Measurements from ENCODE around the gene USE1. TPM values are rescaled to one million over a fixed set of nuclear protein-coding genes. Genes with fewer than 3 reads are reported as not detected.

The USE1 gene, protein sequence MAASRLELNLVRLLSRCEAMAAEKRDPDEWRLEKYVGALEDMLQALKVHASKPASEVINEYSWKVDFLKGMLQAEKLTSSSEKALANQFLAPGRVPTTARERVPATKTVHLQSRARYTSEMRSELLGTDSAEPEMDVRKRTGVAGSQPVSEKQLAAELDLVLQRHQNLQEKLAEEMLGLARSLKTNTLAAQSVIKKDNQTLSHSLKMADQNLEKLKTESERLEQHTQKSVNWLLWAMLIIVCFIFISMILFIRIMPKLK
- 10 to 100 TPM; 38.1 to 42.8 TPM for total RNA-seq
- polyA plus RNA-seq, result 10 to 100 TPM; 36.5 to 44.3 TPM

DNA sequence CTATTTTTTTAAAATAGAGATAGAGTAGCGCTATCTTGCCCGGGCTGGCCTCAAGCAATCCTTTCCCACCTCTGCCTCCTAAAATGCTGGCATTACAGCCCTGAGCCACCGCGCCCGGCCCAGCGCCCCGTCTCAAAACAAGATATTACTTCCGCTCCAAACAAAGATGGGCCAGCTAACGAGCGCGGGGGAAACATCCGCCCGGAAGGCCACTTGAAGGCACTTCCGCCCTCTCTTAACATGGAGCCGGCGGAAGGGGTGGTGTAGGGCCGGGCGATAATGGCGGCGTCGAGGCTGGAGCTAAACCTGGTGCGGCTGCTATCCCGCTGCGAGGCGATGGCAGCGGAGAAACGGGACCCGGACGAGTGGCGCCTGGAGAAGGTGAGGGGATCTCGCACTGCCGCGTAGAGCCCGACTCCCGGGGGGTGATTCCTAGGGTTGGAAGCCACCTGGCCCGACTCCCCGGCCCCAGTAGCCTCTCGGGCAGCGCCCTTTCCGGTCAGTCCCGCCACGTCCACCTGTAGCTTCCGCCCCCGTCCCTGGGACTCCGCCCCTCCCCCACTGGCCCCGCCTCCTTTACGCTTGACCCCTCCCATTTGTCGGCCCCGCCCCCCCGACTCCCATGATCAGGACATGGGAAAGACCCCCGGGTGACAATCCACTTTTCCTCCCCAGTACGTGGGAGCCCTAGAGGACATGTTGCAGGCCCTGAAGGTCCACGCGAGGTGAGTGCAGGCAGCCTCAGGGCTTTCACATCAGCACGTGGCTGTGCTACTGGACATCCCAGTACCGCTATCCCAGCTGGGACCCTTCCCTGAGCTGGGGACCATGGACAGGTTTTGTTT lies at the start of gene USE1:
Gene USE1, plus strand, starts transcription at position 231 of the 845 bp plus-strand sequence. Its CDS starts 49 bp downstream, at position 280.
- ChIA-PET CTCF (ENCODE audit: partially characterized antibody) (interaction anchor here (0.6 to 2.5 kb wide), 11 partner anchors 10 to 148 kb away, joined by 3 to 10 read pairs (median 4); partner anchors contain the start of genes BABAM1 and OCEL1), POLR2A (ENCODE audit: partially characterized antibody) (interaction anchor here (0.8 to 5.4 kb wide), 16 partner anchors 8 to 1704 kb away, joined by 3 to 134 read pairs (median 6); partner anchors contain the start of genes BABAM1, COPE, DDA1 and HAUS8)
- peaks cover 12% of the 10 kb centered on the region for H3K36me3 ChIP-seq (ENCODE audit: insufficient read depth, low read length)
- H3K9me3 Mint-ChIP-seq, result no peaks in the 10 kb centered on the region
- H3K4me1 ChIP-seq (ENCODE audit: insufficient read depth, low read length), result peaks cover 16% of the 10 kb centered on the region
- peak within 1 kb of the TSS; percentile 42 to 95 for H3K4me3 ChIP-seq (ENCODE audit: low read length in 2 of 2)
- H3K4me3 Mint-ChIP-seq, result peak within 1 kb of the TSS; percentile 86 to 95 (median 91)
- peak within 1 kb of the TSS; percentile 87 to 99 (median 99) for H3K27ac Mint-ChIP-seq
- H3K27ac ChIP-seq (ENCODE audit: low read depth, low read length), result peak within 1 kb of the TSS; percentile 79
- peaks cover 32 to 43% of the 10 kb centered on the region in 2 donors for H3K36me3 Mint-ChIP-seq
- no peaks in the 10 kb centered on the region for H3K9me3 ChIP-seq (ENCODE audit: control insufficient read depth in 1 of 2, low read length in 2 of 2)
- no peaks in the 10 kb centered on the region for H3K27me3 ChIP-seq (ENCODE audit: insufficient read depth, low read length)
- H3K4me1 Mint-ChIP-seq, result peaks cover 2 to 21% (median 13%) of the 10 kb centered on the region in 4 donors
- H3K27me3 Mint-ChIP-seq, result no peaks in the 10 kb centered on the region
- intact Hi-C loops (cut with micrococcal nuclease), result loop anchor here (1.0 to 2.0 kb wide), 5 partner anchors 11 to 140 kb away; partner anchors contain the start of genes BABAM1, GTPBP3, HAUS8 and MYO9B
- peak; percentile 86 to 92 (median 88) for DNase-seq

GRCh38 chr19:17165715-17166114 lies 49.4 kb upstream of the USE1 start:
- Histone ChIP-seq H3K27ac (ENCODE audit: low read depth, low read length) (no peak overlapping the region), H3K4me1 (ENCODE audit: insufficient read depth, low read length) (no peaks in the 10 kb centered on the region), H3K4me3 (ENCODE audit: low read length in 2 of 2) (no peak overlapping the region), H3K27me3 (ENCODE audit: insufficient read depth, low read length) (no peaks in the 10 kb centered on the region), H3K36me3 (ENCODE audit: insufficient read depth, low read length) (peaks cover 42% of the 10 kb centered on the region), H3K9me3 (ENCODE audit: control insufficient read depth in 1 of 2, low read length in 2 of 2) (no peaks in the 10 kb centered on the region)
- H3K4me3 Mint-ChIP-seq, result no peak overlapping the region
- no peaks in the 10 kb centered on the region for H3K27me3 Mint-ChIP-seq
- H3K4me1 Mint-ChIP-seq, result peaks cover 0 to 4% (median 0%) of the 10 kb centered on the region in 4 donors
- DNase-seq, result no peak
- H3K9me3 Mint-ChIP-seq, result peaks cover 0 to 5% (median 2%) of the 10 kb centered on the region in 8 donors
- ChIA-PET CTCF (ENCODE audit: partially characterized antibody) (no interaction called here), POLR2A (ENCODE audit: partially characterized antibody) (no interaction called here)
- intact Hi-C loops (cut with micrococcal nuclease), result no loop called here
- no peak overlapping the region for H3K27ac Mint-ChIP-seq
- H3K36me3 Mint-ChIP-seq, result peaks cover 54 to 67% of the 10 kb centered on the region in 2 donors

DNA sequence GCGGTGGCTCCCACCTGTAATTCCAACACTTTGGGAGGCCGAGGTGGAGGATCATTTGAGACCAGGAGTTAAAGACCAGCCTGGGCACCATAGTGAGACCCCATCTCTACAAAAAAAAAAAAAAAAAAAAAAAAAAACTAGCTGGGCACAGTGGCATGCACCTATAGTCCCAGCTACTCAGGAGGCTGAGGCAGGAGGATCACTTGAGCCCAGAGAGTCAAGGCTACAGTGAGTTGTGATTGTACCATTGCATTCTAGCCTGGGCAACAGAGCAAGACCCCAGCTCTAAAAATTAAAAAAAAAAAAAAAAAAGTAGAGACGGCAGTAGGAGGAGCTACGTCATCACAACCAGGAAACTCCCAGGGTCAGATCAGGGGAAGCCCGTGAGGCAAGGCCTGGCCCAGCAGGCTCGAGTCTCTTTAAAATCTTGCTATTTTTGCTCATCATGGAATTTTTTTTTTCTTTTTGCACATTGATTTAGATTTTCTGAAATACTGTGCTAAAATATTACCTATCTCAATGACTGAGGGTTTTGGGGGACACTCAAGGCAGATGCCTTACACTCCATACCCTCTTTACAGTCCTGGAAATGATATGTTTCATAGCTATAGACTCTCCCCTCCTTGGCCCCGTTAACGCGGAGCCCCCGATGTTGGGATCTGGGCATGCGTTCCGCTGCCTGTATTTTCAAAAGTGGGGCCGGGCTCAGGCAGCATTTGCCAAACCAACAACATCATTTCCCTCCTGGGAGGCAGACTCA lies 44.4 kb upstream of the USE1 start:
- POLR2A ChIA-PET (ENCODE audit: partially characterized antibody), result interaction anchor here (1.0 kb wide), 1 partner anchor 97 kb away, joined by 3 read pairs; no protein-coding TSS in a partner anchor
- peak overlapping the region in 5 of 7 donors; percentile 15 to 81 (median 62) for H3K27ac Mint-ChIP-seq
- peak in 2 of 5 donors; percentile 11 to 22 for DNase-seq

GRCh38 chr19:17171874-17172273 lies 43.3 kb upstream of the USE1 start:
- Histone ChIP-seq H3K36me3 (ENCODE audit: insufficient read depth, low read length) (peaks cover 45% of the 10 kb centered on the region), H3K4me1 (ENCODE audit: insufficient read depth, low read length) (no peaks in the 10 kb centered on the region), H3K27me3 (ENCODE audit: insufficient read depth, low read length) (no peaks in the 10 kb centered on the region), H3K27ac (ENCODE audit: low read depth, low read length) (no peak overlapping the region), H3K9me3 (ENCODE audit: control insufficient read depth in 1 of 2, low read length in 2 of 2) (no peaks in the 10 kb centered on the region), H3K4me3 (ENCODE audit: low read length in 2 of 2) (no peak overlapping the region)
- no peaks in the 10 kb centered on the region for H3K27me3 Mint-ChIP-seq
- DNase-seq, result no peak
- ChIA-PET CTCF (ENCODE audit: partially characterized antibody) (no interaction called here), POLR2A (ENCODE audit: partially characterized antibody) (interaction anchor here (1.1 kb wide), 1 partner anchor 12 kb away, joined by 3 read pairs; no protein-coding TSS in a partner anchor)
- no peak overlapping the region for H3K4me3 Mint-ChIP-seq
- H3K9me3 Mint-ChIP-seq, result no peaks in the 10 kb centered on the region
- intact Hi-C loops (cut with micrococcal nuclease), result no loop called here
- H3K27ac Mint-ChIP-seq, result peak overlapping the region in 1 of 7 donors; percentile 53
- peaks cover 26 to 57% of the 10 kb centered on the region in 2 donors for H3K36me3 Mint-ChIP-seq
- no peaks in the 10 kb centered on the region for H3K4me1 Mint-ChIP-seq

More for the DNA sequence above, 44.4 kb upstream of the USE1 start:
- H3K36me3 Mint-ChIP-seq, result peaks cover 35 to 60% of the 10 kb centered on the region in 2 donors
- CTCF ChIA-PET (ENCODE audit: partially characterized antibody), result interaction anchor here (0.8 to 1.3 kb wide), 3 partner anchors 8 to 90 kb away, joined by 3 to 5 read pairs (median 3); no protein-coding TSS in a partner anchor
- no peak overlapping the region for H3K4me3 Mint-ChIP-seq
- H3K4me1 ChIP-seq (ENCODE audit: insufficient read depth, low read length), result no peaks in the 10 kb centered on the region
- H3K27me3 Mint-ChIP-seq, result no peaks in the 10 kb centered on the region
- H3K27me3 ChIP-seq (ENCODE audit: insufficient read depth, low read length), result no peaks in the 10 kb centered on the region
- intact Hi-C loops (cut with micrococcal nuclease), result no loop called here
- H3K36me3 ChIP-seq (ENCODE audit: insufficient read depth, low read length), result peaks cover 39% of the 10 kb centered on the region
- no peaks in the 10 kb centered on the region for H3K9me3 Mint-ChIP-seq
- no peaks in the 10 kb centered on the region for H3K4me1 Mint-ChIP-seq
- H3K9me3 ChIP-seq (ENCODE audit: control insufficient read depth in 1 of 2, low read length in 2 of 2), result no peaks in the 10 kb centered on the region
- peak overlapping the region; percentile 6 for H3K27ac ChIP-seq (ENCODE audit: low read depth, low read length)
- no peak overlapping the region for H3K4me3 ChIP-seq (ENCODE audit: low read length in 2 of 2)

DNA sequence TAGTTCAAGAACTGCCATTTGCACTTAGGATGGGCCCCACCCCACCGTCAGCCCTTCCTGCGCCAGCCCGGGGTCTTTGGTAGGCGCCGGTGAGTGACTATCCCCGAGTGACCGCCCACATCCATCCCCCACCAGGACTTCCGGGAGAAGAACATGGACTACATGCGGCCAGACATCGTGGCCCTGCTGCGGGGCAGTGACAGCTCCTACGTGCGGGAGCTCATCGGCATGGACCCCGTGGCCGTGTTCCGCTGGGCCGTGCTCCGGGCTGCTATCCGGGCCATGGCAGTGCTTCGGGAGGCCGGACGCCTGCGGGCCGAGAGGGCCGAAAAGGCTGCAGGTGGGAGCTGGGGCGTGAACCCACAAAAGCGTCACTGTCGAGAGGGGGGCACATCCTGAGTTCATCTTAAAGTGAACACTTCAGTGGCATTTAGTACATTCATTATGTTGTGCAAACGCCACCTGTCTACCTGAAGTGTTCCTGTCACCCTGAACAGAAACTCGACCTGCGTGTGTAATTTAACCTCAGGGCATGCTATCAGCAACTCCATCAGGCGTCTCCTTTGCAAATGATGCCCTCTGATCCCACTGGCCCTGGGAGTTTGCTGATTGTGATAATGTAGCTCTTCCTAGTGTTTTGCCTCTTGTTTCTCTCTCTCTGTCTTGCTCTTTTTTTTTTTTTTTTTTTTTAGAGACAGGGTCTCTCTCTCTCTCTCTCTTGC lies 42.4 kb upstream of the USE1 start:
- H3K4me3 ChIP-seq (ENCODE audit: low read length in 2 of 2), result no peak overlapping the region
- H3K27ac Mint-ChIP-seq, result peak overlapping the region in 2 of 7 donors; percentile 32 to 63
- H3K4me1 Mint-ChIP-seq, result no peaks in the 10 kb centered on the region
- intact Hi-C loops (cut with micrococcal nuclease), result no loop called here
- H3K36me3 Mint-ChIP-seq, result peaks cover 27 to 61% of the 10 kb centered on the region in 2 donors
- H3K27me3 ChIP-seq (ENCODE audit: insufficient read depth, low read length), result no peaks in the 10 kb centered on the region
- no peak overlapping the region for H3K4me3 Mint-ChIP-seq
- no peak overlapping the region for H3K27ac ChIP-seq (ENCODE audit: low read depth, low read length)
- no peaks in the 10 kb centered on the region for H3K4me1 ChIP-seq (ENCODE audit: insufficient read depth, low read length)
- no peaks in the 10 kb centered on the region for H3K9me3 Mint-ChIP-seq
- DNase-seq, result no peak
- ChIA-PET CTCF (ENCODE audit: partially characterized antibody) (interaction anchor here (0.9 to 1.3 kb wide), 2 partner anchors 88 to 107 kb away, joined by 3 read pairs; no protein-coding TSS in a partner anchor), POLR2A (ENCODE audit: partially characterized antibody) (no interaction called here)
- peaks cover 46% of the 10 kb centered on the region for H3K36me3 ChIP-seq (ENCODE audit: insufficient read depth, low read length)
- H3K27me3 Mint-ChIP-seq, result no peaks in the 10 kb centered on the region
- H3K9me3 ChIP-seq (ENCODE audit: control insufficient read depth in 1 of 2, low read length in 2 of 2), result no peaks in the 10 kb centered on the region

DNA sequence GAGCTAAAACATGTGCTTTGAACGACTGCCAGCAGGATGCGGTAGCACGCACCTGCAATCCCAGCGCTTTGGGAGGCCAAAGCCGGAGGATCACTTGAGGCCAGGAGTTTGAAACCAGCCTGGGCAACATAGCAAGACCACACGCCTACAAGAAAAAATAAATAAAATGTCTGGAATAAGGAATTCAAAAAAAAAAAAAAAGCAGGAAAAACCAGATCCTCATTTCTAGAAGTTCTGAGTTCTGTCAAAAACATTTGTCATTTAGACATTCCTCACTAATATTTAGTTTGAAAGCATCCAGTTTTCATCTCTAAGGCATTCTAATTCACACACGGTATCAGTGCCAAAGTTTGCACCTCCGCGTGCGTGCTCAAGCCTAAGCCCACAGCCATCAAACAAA lies 36.9 kb upstream of the USE1 start:
- H3K36me3 ChIP-seq (ENCODE audit: insufficient read depth, low read length), result peaks cover 27% of the 10 kb centered on the region

More for the DNA sequence above, 36.9 kb upstream of the USE1 start:
- peaks cover 6% of the 10 kb centered on the region for H3K4me1 ChIP-seq (ENCODE audit: insufficient read depth, low read length)
- no peaks in the 10 kb centered on the region for H3K9me3 ChIP-seq (ENCODE audit: control insufficient read depth in 1 of 2, low read length in 2 of 2)
- POLR2A ChIA-PET (ENCODE audit: partially characterized antibody), result no interaction called here
- no peak overlapping the region for H3K27ac ChIP-seq (ENCODE audit: low read depth, low read length)
- CTCF ChIA-PET (ENCODE audit: partially characterized antibody), result interaction anchor here (0.7 kb wide), 1 partner anchor 8 kb away, joined by 5 read pairs; no protein-coding TSS in a partner anchor
- DNase-seq, result no peak
- H3K36me3 Mint-ChIP-seq, result peaks cover 13 to 41% of the 10 kb centered on the region in 2 donors
- intact Hi-C loops (cut with micrococcal nuclease), result no loop called here
- H3K4me1 Mint-ChIP-seq, result peaks cover 3 to 5% (median 4%) of the 10 kb centered on the region in 4 donors
- H3K27me3 Mint-ChIP-seq, result no peaks in the 10 kb centered on the region
- no peaks in the 10 kb centered on the region for H3K9me3 Mint-ChIP-seq
- H3K4me3 Mint-ChIP-seq, result no peak overlapping the region
- no peak overlapping the region for H3K4me3 ChIP-seq (ENCODE audit: low read length in 2 of 2)
- H3K27ac Mint-ChIP-seq, result peak overlapping the region in 2 of 7 donors; percentile 27 to 53
- no peaks in the 10 kb centered on the region for H3K27me3 ChIP-seq (ENCODE audit: insufficient read depth, low read length)

All from CD4-positive, alpha-beta memory T cell (primary cell).